Neural cell (in vitro differentiated cells): ENCODE data around the gene CFAP20DC.
"Not testable (repeated sequence)": the region's sequence is repeated elsewhere in the genome, so short reads cannot be mapped to it uniquely, and the experiment has no call there.

Experiments
- EP300 ChIP-seq: fragments of 450-650 bp; conservative IDR thresholded peaks from 2 replicates; pipeline ENCODE4 v1.6.1; 2014; ENCODE audit warnings: antibody characterized with exemption, mild to moderate bottlenecking, moderate library complexity; ENCODE audit not compliant: poor library complexity, severe bottlenecking
- EZH2 ChIP-seq: fragments of 200-600, 300-800 bp; shearing (Covaris generic), sonication (generic); IDR thresholded peaks from 2 replicates; pipeline ENCODE4 v1.6.1; 2014; ENCODE audit warnings: antibody characterized with exemption, low read length, borderline replicate concordance, mild to moderate bottlenecking; ENCODE audit not compliant: insufficient read depth, poor library complexity, severe bottlenecking
- MXI1 ChIP-seq: fragments of 450-650 bp; conservative IDR thresholded peaks from 2 replicates; pipeline ENCODE4 v1.6.1; 2014; ENCODE audit warnings: antibody characterized with exemption, mild to moderate bottlenecking; ENCODE audit not compliant: poor library complexity, severe bottlenecking
- POLR2AphosphoS5 ChIP-seq: IDR thresholded peaks from 2 replicates; pipeline ENCODE4 v1.6.1; 2012
- RAD21 ChIP-seq: fragments of 450-650 bp; conservative IDR thresholded peaks from 2 replicates; pipeline ENCODE4 v1.6.1; 2014; ENCODE audit warnings: antibody characterized with exemption, mild to moderate bottlenecking, moderate library complexity
- TAF1 ChIP-seq: IDR thresholded peaks from 2 replicates; pipeline ENCODE4 v1.6.1; 2012; ENCODE audit warnings: low read depth
- TF ChIP-seq, protein P1 (sequence below): fragments of 450-650 bp; IDR thresholded peaks from 2 replicates; pipeline ENCODE4 v1.5.1; 2014; ENCODE audit warnings: antibody characterized with exemption, mild to moderate bottlenecking, moderate library complexity; ENCODE audit not compliant: poor library complexity, severe bottlenecking
- TF ChIP-seq, protein P2 (sequence below): IDR thresholded peaks from 2 replicates; pipeline ENCODE4 v1.6.1; 2012; ENCODE audit warnings: borderline replicate concordance

DNA sequence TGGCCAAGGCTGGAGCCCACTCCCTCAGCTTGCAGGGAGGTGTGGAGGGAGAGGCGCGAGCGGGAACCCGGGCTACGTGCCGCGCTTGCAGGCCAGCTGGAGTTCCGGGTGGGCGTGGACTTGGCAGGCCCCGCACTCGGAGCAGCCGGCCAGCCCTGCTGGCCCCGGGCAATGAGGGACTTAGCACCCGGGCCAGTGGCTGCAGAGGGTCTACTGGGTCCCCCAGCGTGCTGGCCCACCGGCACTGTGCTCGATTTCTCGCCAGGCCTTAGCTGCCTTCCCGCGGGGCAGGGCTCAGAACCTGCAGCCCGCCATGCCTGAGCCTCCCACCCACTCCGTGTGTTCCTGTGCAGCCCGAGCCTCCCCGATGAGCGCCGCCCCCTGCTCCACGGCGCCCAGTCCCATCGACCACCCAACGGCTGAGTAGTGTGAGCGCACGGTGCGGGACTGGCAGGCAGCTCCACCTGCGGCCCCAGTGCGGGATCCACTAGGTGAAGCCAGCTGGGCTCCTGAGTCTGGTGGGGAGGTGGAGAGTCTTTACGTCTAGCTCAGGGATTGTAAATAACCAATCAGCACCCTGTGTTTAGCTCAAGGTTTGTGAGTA is 1.1 kb upstream of the CFAP20DC start:
- TF ChIP-seq, protein P1, sequence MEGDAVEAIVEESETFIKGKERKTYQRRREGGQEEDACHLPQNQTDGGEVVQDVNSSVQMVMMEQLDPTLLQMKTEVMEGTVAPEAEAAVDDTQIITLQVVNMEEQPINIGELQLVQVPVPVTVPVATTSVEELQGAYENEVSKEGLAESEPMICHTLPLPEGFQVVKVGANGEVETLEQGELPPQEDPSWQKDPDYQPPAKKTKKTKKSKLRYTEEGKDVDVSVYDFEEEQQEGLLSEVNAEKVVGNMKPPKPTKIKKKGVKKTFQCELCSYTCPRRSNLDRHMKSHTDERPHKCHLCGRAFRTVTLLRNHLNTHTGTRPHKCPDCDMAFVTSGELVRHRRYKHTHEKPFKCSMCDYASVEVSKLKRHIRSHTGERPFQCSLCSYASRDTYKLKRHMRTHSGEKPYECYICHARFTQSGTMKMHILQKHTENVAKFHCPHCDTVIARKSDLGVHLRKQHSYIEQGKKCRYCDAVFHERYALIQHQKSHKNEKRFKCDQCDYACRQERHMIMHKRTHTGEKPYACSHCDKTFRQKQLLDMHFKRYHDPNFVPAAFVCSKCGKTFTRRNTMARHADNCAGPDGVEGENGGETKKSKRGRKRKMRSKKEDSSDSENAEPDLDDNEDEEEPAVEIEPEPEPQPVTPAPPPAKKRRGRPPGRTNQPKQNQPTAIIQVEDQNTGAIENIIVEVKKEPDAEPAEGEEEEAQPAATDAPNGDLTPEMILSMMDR = not testable (repeated sequence)
- TF ChIP-seq, protein P2, sequence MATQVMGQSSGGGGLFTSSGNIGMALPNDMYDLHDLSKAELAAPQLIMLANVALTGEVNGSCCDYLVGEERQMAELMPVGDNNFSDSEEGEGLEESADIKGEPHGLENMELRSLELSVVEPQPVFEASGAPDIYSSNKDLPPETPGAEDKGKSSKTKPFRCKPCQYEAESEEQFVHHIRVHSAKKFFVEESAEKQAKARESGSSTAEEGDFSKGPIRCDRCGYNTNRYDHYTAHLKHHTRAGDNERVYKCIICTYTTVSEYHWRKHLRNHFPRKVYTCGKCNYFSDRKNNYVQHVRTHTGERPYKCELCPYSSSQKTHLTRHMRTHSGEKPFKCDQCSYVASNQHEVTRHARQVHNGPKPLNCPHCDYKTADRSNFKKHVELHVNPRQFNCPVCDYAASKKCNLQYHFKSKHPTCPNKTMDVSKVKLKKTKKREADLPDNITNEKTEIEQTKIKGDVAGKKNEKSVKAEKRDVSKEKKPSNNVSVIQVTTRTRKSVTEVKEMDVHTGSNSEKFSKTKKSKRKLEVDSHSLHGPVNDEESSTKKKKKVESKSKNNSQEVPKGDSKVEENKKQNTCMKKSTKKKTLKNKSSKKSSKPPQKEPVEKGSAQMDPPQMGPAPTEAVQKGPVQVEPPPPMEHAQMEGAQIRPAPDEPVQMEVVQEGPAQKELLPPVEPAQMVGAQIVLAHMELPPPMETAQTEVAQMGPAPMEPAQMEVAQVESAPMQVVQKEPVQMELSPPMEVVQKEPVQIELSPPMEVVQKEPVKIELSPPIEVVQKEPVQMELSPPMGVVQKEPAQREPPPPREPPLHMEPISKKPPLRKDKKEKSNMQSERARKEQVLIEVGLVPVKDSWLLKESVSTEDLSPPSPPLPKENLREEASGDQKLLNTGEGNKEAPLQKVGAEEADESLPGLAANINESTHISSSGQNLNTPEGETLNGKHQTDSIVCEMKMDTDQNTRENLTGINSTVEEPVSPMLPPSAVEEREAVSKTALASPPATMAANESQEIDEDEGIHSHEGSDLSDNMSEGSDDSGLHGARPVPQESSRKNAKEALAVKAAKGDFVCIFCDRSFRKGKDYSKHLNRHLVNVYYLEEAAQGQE = not testable (repeated sequence)
- not testable (repeated sequence) for TF ChIP-seq EZH2, POLR2AphosphoS5, TAF1, MXI1, EP300, RAD21
